ENCODE data around the gene RAG1. TPM values are rescaled to one million over a fixed set of nuclear protein-coding genes. Genes with fewer than 3 reads are reported as not detected.

Gene RAG1
- polyA plus RNA-seq, 1 donor from 2014 or later, result 0.06 TPM

Other genes starting within 250 kb of the RAG1 start
- 12.2 TPM for gene TRAF6, start 57.7 kb upstream of the RAG1 start, polyA plus RNA-seq
- not detected for gene IFTAP, start 26.5 kb downstream of the RAG1 start, polyA plus RNA-seq
- not detected for gene RAG2, start 30.2 kb downstream of the RAG1 start, polyA plus RNA-seq